ENCODE results near the gene PXDN.

Gene PXDN

GRCh38 chr2:1642066-1642861, 102.1 kb downstream of the PXDN start:
- Histone ChIP-seq H3K36me3 (no peaks in the 10 kb centered on the region), H3K9me3 (no peaks in the 10 kb centered on the region), H3K4me1 (ENCODE audit: control insufficient read depth in 1 of 2, insufficient read depth in 1 of 2, low read depth in 1 of 2, low read length in 1 of 2) (no peaks in the 10 kb centered on the region), H3K4me3 (ENCODE audit: low read depth in 1 of 2, low read length in 1 of 2) (no peak overlapping the region), H3K27ac (no peak overlapping the region), H3K27me3 (no peaks in the 10 kb centered on the region)
- no peak for TF ChIP-seq CTCF (IDR thresholded peaks at IDR 0.05)

- Histone ChIP-seq H3K27ac (no peak overlapping the region), H3K4me1 (ENCODE audit: control insufficient read depth in 1 of 2, insufficient read depth in 1 of 2, low read depth in 1 of 2, low read length in 1 of 2) (no peaks in the 10 kb centered on the region), H3K27me3 (no peaks in the 10 kb centered on the region), H3K36me3 (no peaks in the 10 kb centered on the region), H3K9me3 (no peaks in the 10 kb centered on the region), H3K4me3 (ENCODE audit: low read depth in 1 of 2, low read length in 1 of 2) (no peak overlapping the region)
- no peak for TF ChIP-seq CTCF (IDR thresholded peaks at IDR 0.05)
Measured at GRCh38 chr2:1641523-1641922, 102.8 kb downstream of the PXDN start.

GRCh38 chr2:1640301-1641135, 103.8 kb downstream of the PXDN start:
- Histone ChIP-seq H3K4me3 (ENCODE audit: low read depth in 1 of 2, low read length in 1 of 2) (no peak overlapping the region), H3K36me3 (no peaks in the 10 kb centered on the region)

GRCh38 chr2:1639086-1639858, 105.0 kb downstream of the PXDN start:
- Histone ChIP-seq H3K9me3 (no peaks in the 10 kb centered on the region), H3K36me3 (no peaks in the 10 kb centered on the region), H3K27me3 (no peaks in the 10 kb centered on the region), H3K4me1 (ENCODE audit: control insufficient read depth in 1 of 2, insufficient read depth in 1 of 2, low read depth in 1 of 2, low read length in 1 of 2) (no peaks in the 10 kb centered on the region), H3K27ac (no peak overlapping the region), H3K4me3 (ENCODE audit: low read depth in 1 of 2, low read length in 1 of 2) (no peak overlapping the region)
- no peak for TF ChIP-seq CTCF (IDR thresholded peaks at IDR 0.05)

More at GRCh38 chr2:1640301-1641135, 103.8 kb downstream of the PXDN start:
- H3K9me3 ChIP-seq, result no peaks in the 10 kb centered on the region
- no peak for TF ChIP-seq CTCF (IDR thresholded peaks at IDR 0.05)
- no peak overlapping the region for H3K27ac ChIP-seq
- no peaks in the 10 kb centered on the region for H3K4me1 ChIP-seq (ENCODE audit: control insufficient read depth in 1 of 2, insufficient read depth in 1 of 2, low read depth in 1 of 2, low read length in 1 of 2)
- H3K27me3 ChIP-seq, result no peaks in the 10 kb centered on the region

GRCh38 chr2:1638281-1638860, 105.9 kb downstream of the PXDN start:
- no peaks in the 10 kb centered on the region for H3K36me3 ChIP-seq
- H3K27me3 ChIP-seq, result no peaks in the 10 kb centered on the region
- H3K4me1 ChIP-seq (ENCODE audit: control insufficient read depth in 1 of 2, insufficient read depth in 1 of 2, low read depth in 1 of 2, low read length in 1 of 2), result no peaks in the 10 kb centered on the region
- no peak overlapping the region for H3K27ac ChIP-seq
- H3K9me3 ChIP-seq, result no peaks in the 10 kb centered on the region
- no peak for TF ChIP-seq CTCF (IDR thresholded peaks at IDR 0.05)
- H3K4me3 ChIP-seq (ENCODE audit: low read depth in 1 of 2, low read length in 1 of 2), result no peak overlapping the region

All from neutrophil (primary cell).